Osteoblast (primary cell): ENCODE data around the gene HSPBP1. TPM values are rescaled to one million over a fixed set of nuclear protein-coding genes. Genes with fewer than 3 reads are reported as not detected.

Source experiments
- DNase-seq: peaks from one replicate; pipeline ENCODE4 v3.0.0; 2011; ENCODE audit warnings: low spot score, mixed read lengths; ENCODE audit not compliant: insufficient read length; ENCODE audit errors: missing footprints
- H2AFZ ChIP-seq: 2 replicates; pipeline ENCODE4 v1.6.0; 2011; ENCODE audit warnings: mild to moderate bottlenecking, low read length
- H3K27ac ChIP-seq: 2 replicates; pipeline ENCODE4 v1.5.1; 2011; ENCODE audit warnings: mild to moderate bottlenecking, low read depth, low read length, moderate library complexity
- H3K27me3 ChIP-seq: 2 replicates; pipeline ENCODE4 v1.6.0; 2012; ENCODE audit warnings: mild to moderate bottlenecking, control low read depth, inconsistent platforms, low read length, moderate library complexity; ENCODE audit not compliant: insufficient read depth
- H3K36me3 ChIP-seq: 2 replicates; pipeline ENCODE4 v1.5.1; 2011; ENCODE audit warnings: mild to moderate bottlenecking, low read length, control low read depth, moderate library complexity; ENCODE audit not compliant: insufficient read depth
- H3K4me1 ChIP-seq: 2 replicates; pipeline ENCODE4 v1.5.1; 2011; ENCODE audit warnings: mild to moderate bottlenecking, low read length, control low read depth, moderate library complexity; ENCODE audit not compliant: insufficient read depth
- H3K4me2 ChIP-seq: 2 replicates; pipeline ENCODE4 v1.6.0; 2011; ENCODE audit warnings: mild to moderate bottlenecking, low read length; ENCODE audit not compliant: insufficient read depth
- H3K4me3 ChIP-seq: fragments of 200-600 bp; sonication (generic); 3 replicates; pipeline ENCODE4 v1.5.1; 2012; ENCODE audit warnings: mild to moderate bottlenecking, low read length, inconsistent platforms; ENCODE audit not compliant: insufficient read depth
- H3K79me2 ChIP-seq: 2 replicates; pipeline ENCODE4 v1.6.0; 2012; ENCODE audit warnings: mild to moderate bottlenecking, low read length, control low read depth, inconsistent platforms; ENCODE audit not compliant: insufficient read depth
- H3K9me3 ChIP-seq: 2 replicates; pipeline ENCODE4 v1.5.1; 2011; ENCODE audit warnings: low read depth, low read length, control low read depth
- H4K20me1 ChIP-seq: 2 replicates; pipeline ENCODE4 v1.6.0; 2012; ENCODE audit warnings: mild to moderate bottlenecking, low read length, control low read depth; ENCODE audit not compliant: insufficient read depth
- CTCF ChIP-seq: IDR thresholded peaks from 2 replicates; pipeline ENCODE4 v1.5.1; 2011; ENCODE audit warnings: mild to moderate bottlenecking, low read depth, low read length, moderate library complexity; ENCODE audit errors: extremely low read depth
- total RNA-seq: library from RNA; depleted of rRNA; stranded (reverse); fragments of >200 nt; gene quantifications from 2 replicates; pipeline ENCODE4 v1.2.3, GENCODE V29; 2012

The HSPBP1 gene
- total RNA-seq, 1 donor: 26.4 TPM

GRCh38 chr19:55254625-55254977 lies 25.3 kb downstream of the HSPBP1 start:
- Histone ChIP-seq H3K27ac (no peak overlapping the region), H3K79me2 (peaks cover 92% of the 10 kb centered on the region), H2AFZ (no peak overlapping the region), H3K27me3 (no peaks in the 10 kb centered on the region), H3K4me2 (no peak overlapping the region), H4K20me1 (peaks cover 83% of the 10 kb centered on the region), H3K4me3 (no peak overlapping the region), H3K36me3 (peaks cover 4% of the 10 kb centered on the region), H3K4me1 (peaks cover 29% of the 10 kb centered on the region), H3K9me3 (no peaks in the 10 kb centered on the region)
- TF ChIP-seq CTCF: no peak
- no peak for DNase-seq

GRCh38 chr19:55253842-55254624 lies 25.9 kb downstream of the HSPBP1 start:
- H3K4me1 ChIP-seq: peaks cover 26% of the 10 kb centered on the region
- H3K4me3 ChIP-seq: no peak overlapping the region
- no peak overlapping the region for H3K4me2 ChIP-seq
- H3K79me2 ChIP-seq: peaks cover 97% of the 10 kb centered on the region
- no peaks in the 10 kb centered on the region for H3K27me3 ChIP-seq
- peaks cover 86% of the 10 kb centered on the region for H4K20me1 ChIP-seq
- no peak for DNase-seq
- H3K27ac ChIP-seq: no peak overlapping the region
- no peak for TF ChIP-seq CTCF
- H3K9me3 ChIP-seq: no peaks in the 10 kb centered on the region
- no peak overlapping the region for H2AFZ ChIP-seq
- peaks cover 4% of the 10 kb centered on the region for H3K36me3 ChIP-seq

GRCh38 chr19:55252760-55253663 lies 26.9 kb downstream of the HSPBP1 start:
- Histone ChIP-seq H3K4me2 (no peak overlapping the region), H3K27ac (no peak overlapping the region), H3K4me3 (no peak overlapping the region), H3K4me1 (peaks cover 26% of the 10 kb centered on the region), H2AFZ (no peak overlapping the region), H3K36me3 (peaks cover 4% of the 10 kb centered on the region), H3K27me3 (no peaks in the 10 kb centered on the region), H3K9me3 (no peaks in the 10 kb centered on the region), H3K79me2 (peaks cover 99% of the 10 kb centered on the region), H4K20me1 (peaks cover 96% of the 10 kb centered on the region)
- DNase-seq: no peak
- no peak for TF ChIP-seq CTCF
